Dermis blood vessel endothelial cell (primary cell): ENCODE measurements around the gene NUP43. TPM values are rescaled to one million over a fixed set of nuclear protein-coding genes. Genes with fewer than 3 reads are reported as not detected.
"Not testable (repeated sequence)": the region's sequence is repeated elsewhere in the genome, so short reads cannot be mapped to it uniquely, and the experiment has no call there.

Experiments
- DNase-seq: peaks from one replicate; pipeline ENCODE4 v3.0.0; 2010
- total RNA-seq: library from RNA; depleted of rRNA; stranded (reverse); fragments of >200 nt; gene quantifications from 2 replicates; pipeline ENCODE4 v1.2.3, GENCODE V29; 2014

NUP43 gene
- total RNA-seq, 1 donor from 2014 or later, result 29.3 TPM

DNA sequence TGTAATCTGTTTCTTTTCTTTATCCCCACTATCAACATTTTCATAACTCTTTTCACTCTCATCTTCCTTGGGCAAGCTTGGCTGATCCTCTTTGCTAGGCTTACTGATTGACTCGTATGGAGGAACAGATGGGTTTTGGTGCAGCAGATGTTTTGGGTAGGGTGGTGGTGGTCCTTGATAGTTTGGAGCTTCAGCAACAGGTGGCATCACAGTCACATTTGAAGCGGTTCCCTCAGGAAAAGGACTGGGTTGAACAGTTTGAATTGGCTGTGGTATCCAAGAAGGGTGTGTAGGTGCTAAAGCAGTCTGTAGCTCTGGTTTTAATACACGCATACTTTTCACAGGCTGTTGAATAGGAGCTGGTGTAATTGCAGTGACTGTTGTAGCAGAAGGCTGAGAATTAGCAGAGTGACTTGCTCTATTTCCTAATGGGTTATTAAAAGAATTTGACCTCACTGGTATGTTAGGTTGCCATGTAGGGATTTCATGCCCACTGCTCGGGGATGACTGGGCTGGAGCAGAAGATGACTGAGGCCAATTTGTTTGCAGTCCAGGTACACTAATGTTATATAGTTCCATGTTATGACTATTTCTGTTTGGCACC, 63.0 kb downstream of the NUP43 start:
- no peak for DNase-seq

- not testable (repeated sequence) for DNase-seq
Observed at GRCh38 chr6:149681845-149682244, 64.5 kb downstream of the NUP43 start.

DNA sequence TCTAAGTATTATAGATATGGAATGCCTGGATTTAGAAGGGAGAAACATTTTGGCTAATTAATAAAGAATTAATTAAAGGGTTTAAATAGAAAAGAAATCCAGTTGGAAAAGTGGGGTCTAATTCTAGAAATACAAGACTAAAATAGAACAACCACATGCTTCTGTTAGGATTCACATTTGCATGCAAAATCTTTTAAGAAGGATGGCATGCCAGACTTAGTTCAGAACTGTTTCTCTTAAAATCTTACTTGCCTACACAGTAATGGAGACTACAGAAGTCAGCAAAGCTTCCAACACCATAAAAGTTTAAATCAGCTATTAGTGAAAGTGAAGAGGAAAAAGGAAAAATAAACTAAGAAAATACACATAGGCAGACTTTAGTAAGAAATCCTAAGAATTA, 65.1 kb downstream of the NUP43 start:
- no peak for DNase-seq

DNA sequence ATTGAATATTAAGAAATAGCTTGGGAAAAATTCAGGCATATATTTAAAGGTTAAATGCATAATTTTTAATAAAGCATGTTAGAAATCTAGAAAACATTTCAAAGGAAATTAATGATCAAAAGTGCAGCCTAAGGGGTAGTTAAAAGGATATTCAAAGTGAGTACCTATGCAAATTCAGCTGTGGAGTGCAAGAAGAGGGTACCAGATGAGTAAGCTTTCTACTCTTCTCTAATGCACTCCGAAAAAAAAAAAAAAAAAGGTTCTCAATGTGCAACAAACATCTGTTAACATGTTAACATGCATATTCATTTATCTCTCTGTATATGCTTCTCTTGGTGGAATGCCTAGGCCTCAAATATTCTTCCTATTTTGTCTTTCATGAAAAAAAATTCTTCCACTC, 65.8 kb downstream of the NUP43 start:
- DNase-seq, result no peak

Other genes with a start within 250 kb of the NUP43 start
- 30.3 and 42.0 TPM in 2 replicates for gene PPIL4, start 200.5 kb downstream of the NUP43 start, total RNA-seq
- gene GINM1, start 180.2 kb downstream of the NUP43 start, total RNA-seq, result 54.2 and 57.5 TPM in 2 replicates
- 20.3 and 22.8 TPM in 2 replicates for gene KATNA1, start 97.8 kb downstream of the NUP43 start, total RNA-seq
- 9.9 and 13.1 TPM in 2 replicates for gene LATS1, start 28.4 kb downstream of the NUP43 start, total RNA-seq
- 132 and 137 TPM in 2 replicates for gene PCMT1, start 3.2 kb upstream of the NUP43 start, total RNA-seq
- gene LRP11, start 117.8 kb upstream of the NUP43 start, total RNA-seq, result 13.3 and 37.6 TPM in 2 replicates
- 0.09 TPM in 1 of 2 replicates, not detected in the other for gene RAET1E, start 151.6 kb upstream of the NUP43 start, total RNA-seq
- gene RAET1G, start 176.6 kb upstream of the NUP43 start, total RNA-seq, result not detected in 2 replicates
- gene ULBP2, start 195.5 kb upstream of the NUP43 start, total RNA-seq, result 2.0 and 3.7 TPM in 2 replicates
- 0.17 and 0.23 TPM in 2 replicates for gene ULBP1, start 217.4 kb upstream of the NUP43 start, total RNA-seq